HG02970 (cell line): ENCODE data around the gene PRICKLE2.
"Not testable (repeated sequence)": the region's sequence is repeated elsewhere in the genome, so short reads cannot be mapped to it uniquely, and the experiment has no call there.

ENCODE experiments used
- ATAC-seq: cut with Tn5 transposase; IDR thresholded peaks from one replicate; pipeline ENCODE4 v1.9.1; 2021; ENCODE audit warnings: mild to moderate bottlenecking, moderate library complexity, moderate number of reproducible peaks; ENCODE audit not compliant: unreplicated experiment, low FRiP score

PRICKLE2 gene

DNA sequence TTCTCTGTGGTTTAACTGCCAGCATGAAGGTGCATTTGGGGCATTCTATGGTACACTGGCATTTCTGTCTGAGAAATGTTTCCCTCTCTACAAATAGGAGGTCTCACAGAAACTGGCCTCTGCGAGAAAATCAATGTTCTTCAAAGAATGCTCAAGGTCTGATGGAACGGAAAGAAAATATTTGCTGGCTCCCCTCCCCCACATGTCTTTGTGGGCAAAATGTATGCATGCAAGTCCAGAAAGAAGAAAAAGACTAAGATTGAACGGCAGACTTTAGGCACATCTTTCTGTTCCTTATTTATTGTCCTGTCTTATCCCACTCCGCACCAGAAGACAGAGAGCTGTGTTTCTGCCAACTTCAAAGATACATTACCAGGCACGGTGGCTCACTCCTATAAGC is 118.1 kb downstream of the PRICKLE2 start:
- no peak for ATAC-seq

DNA sequence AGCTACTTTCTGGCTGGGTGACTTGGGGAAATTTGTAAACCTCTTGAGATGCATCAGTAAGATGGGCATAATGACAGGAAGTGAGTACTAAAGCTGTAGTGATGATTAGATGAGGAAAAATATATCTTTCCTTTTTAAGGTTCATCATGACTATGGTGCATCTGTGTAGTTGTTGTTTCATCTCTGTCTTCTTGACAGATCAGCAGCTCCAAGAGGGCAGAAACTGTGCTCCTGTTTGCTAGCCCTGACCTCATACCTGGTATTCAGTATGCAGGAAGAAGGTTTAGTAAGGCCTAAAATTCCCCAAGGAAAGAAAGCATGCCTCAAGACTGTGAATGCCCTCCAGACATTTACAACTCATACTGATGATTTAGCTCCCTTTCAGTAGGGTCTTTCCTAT is 119.5 kb downstream of the PRICKLE2 start:
- no peak for ATAC-seq

DNA sequence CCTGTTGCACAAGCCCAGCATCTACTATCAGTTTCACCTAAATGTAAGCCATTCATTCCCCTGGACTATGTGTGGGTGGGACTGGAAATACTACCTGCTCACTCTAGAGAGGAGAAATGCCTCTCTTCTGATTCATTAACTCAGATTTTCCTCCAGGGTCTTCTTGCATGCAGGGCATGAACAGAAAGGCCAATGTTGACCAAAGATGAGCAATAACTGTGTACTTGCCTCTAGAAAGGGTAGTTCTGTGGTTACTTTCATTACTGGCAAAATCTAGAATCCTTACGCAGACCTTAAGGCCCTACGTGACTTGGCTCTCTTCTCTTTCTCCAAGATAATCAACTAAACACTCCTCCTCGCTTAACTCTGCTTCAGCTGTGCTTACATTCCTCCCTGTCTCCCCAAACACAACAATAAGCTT is 120.6 kb downstream of the PRICKLE2 start:
- ATAC-seq = no peak

DNA sequence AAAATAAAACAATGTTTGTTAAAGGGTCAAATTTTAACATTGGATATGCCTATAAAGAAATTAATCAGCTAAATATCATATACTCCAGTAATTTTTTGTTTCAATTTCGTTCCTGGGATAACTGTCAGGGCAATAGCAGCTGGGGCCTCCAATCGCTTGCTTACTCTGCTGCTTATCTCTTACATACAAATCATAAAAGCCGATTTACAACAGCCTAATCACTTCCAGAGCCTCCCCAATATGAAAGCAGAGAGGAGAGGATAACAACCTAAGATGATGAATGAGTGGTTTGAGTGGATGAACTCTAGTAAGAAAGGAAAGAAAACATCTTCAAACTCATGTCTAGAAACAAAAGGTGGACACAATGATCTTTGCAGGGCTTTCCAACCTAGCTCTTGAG is 121.3 kb downstream of the PRICKLE2 start:
- no peak for ATAC-seq

DNA sequence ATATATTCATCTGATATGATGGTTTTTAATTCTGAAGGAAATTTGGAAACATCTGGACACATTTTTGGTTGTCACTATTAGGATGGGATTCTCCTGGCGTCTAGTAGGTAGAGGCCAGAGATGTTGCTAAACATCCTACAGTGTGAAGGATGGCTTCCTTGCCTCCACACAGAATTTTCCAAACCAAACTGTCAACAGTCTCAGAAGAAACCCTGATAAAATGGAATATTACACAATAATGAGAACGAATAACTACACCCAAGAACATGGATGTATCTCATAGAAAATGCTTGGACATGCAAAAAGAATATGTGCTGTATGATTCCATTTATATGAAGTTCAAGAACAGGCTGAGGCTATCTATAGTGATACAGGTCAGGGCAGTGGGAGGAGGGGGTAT is 122.1 kb downstream of the PRICKLE2 start:
- ATAC-seq = no peak

DNA sequence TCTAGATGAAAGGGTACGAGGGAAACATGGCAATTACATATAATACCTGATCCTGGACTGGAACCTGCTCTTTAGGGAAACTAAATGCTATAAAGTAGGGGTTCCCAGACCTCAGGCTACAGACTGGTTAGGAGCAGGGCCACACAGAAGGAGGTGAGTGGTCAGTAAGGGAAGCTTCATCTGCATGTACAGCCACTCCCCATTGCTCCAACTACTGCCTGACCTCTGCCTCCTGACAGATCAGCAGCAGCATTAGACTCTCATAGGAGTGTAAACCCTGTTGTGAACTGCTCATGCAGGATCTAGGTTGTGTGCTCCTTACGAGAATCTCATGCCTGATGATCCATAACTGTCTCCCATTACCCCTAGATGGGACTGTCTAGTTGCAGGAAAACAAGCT is 123.1 kb downstream of the PRICKLE2 start:
- no peak for ATAC-seq

DNA sequence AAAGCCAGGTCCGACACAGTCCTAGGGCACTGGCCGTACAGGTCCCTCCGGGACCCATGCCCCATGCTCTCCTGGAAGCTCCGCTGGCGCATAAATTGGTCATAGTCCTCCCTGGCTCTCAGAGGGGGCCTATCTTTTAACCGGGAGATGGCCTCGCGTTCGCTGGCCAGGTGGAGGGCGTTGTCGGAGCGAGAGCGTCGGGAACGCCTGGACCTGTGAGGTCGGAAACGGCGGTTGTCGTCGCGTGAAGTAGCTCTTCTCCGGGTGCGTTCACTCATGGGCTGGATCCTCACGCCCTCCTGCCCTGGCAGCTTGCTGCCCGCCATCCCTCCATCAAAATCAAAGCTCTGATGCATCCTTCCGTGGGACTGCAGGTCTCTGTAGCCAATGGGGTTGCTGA is 126.0 kb downstream of the PRICKLE2 start:
- ATAC-seq = no peak

DNA sequence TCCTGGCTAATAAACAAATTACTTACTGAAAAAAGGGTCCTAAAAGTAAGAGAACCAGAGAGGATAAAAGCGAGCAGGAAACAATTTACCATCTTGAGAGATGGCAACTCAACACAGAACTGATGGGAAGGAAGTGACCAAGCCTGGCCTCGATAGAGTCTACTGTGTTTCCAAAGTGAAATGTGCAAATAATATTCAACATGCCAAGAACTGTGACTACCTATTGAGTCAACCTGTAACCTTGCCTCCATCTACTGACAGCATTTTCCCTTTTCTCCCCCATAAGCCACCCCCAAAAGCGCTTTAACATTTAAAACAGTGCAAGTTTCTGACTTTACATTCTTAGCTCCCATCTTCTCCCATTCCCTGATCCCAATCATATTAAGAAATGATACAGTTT is 126.6 kb downstream of the PRICKLE2 start:
- ATAC-seq = no peak

DNA sequence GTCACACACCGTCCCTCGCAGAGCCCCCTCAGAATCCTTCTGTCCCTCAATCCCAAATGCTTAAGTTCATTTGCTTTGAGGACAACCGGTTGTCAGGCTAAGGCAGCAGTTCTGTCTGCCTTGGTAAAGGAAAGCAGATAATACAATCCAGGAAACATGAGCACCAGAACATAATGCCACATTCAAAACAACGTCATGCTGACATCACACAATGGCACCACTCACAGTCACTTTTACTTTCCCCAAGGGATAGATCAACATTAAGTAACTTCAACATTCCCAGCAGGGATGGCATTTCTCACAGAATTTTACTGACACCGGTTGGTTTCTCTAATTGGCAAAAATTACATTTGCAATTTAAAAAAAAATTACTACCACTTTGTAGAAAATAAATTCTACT is 127.3 kb downstream of the PRICKLE2 start:
- no peak for ATAC-seq

DNA sequence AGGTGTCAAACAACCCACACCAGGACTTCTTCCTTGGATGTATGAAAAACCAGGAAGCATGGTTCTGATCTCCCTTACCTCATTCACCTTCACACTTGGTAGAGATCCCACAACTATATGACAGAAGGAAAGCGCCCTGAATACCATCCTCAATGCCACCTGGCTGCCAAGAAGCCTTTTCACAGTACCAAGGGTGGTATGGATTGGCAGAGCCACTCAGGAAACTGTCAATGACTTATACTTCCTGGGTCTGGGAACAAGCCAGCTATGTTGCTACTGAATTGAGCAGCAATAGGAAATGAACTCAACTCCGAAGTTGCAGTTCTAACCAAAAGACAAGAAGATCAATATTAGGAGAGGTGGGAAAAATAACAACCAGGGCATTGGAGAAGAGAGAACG is 129.5 kb downstream of the PRICKLE2 start:
- no peak for ATAC-seq

DNA sequence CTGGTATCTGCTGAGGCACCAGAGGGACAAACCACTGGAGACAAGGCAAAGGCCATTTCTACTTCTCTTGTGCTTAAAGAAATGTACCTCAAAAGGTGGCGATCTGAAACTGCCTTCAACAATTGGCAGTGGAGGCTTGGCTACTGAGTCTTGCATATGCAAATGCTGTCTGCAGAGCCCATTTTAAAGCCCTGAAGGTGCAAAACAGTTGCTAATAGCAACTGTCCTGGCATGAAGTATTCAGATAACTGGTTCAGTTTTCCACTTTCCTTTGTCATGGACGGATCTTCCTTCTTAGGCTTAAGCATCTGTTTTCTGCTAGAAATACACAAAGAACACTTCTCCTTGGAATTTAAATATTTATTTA is 130.6 kb downstream of the PRICKLE2 start:
- ATAC-seq = no peak

DNA sequence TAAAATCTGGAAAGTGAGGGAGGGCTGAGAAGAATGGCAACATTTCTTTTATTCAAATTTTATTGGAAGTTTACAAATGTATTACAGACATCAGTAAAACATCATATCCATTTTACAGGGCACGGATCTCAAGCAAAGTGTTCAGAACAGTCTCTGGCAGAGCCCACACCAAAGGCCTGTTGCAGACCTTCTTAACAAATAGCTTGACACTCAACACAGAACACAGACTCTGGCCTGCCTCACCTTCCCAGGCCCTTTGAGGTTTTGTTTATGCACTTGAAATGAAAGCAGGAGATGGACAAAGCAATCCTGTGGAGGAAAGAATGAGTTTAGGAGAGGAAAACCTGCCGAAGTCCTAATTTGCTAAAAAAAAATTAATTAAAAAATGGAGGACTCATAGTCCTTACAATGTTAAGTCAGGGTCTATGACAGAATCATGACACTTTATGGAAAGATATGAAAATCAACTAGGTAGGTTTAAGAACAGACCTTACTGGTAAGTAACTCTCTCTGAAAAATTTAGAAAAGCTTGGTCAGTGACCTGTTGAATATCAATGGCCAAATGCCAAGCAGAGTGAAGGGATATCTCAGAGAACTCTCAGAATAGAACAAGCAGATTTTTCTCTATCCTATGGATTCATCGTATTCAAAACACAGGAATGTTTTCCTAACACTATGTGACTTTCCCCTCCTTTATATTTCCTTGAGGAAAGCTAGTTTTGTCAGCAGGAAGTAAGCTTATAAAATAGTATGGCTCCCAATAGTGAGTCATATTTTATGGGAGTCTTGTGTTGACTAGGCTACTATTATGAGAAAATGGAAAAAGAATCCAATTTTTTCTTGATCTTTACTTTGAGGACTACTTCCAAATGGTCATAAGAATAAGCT is 131.2 kb downstream of the PRICKLE2 start:
- no peak for ATAC-seq

DNA sequence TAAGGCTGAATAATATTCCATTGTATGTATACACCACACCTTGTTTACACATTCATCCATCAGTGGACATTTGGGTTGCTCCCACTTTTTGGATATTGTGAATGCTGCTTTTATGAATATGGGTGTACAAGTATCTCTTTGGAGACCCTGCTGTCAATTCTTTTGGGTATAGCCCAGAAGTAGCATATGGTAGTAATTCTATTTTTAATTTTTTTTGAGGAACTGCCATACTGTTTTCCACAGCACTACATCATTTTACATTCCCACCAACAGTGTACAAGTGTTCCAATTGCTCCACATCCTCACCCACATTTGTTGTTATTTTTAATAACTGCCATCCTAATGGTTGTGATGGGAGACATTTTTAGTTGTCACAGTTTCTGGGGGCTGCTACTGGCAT is 132.1 kb downstream of the PRICKLE2 start:
- ATAC-seq = no peak

DNA sequence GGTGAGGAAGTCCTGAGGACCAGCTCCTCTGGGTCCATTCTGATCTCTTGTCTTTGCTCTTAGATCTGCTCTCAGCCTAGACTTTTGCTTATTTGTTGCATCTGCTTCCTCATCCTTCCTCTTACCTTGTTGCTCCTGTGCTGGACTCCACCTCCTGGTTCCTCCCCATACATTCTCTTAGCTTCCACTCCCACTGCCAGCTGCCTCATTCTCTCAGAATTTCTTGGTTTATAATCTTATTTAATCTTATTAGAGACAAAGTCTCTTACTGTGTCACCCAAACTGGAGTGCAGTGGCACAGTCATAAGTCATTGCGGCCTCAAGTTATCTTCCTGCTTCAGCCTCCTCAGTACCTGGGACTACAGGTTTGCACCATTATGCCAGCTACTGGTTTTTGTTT is 133.8 kb downstream of the PRICKLE2 start:
- no peak for ATAC-seq

DNA sequence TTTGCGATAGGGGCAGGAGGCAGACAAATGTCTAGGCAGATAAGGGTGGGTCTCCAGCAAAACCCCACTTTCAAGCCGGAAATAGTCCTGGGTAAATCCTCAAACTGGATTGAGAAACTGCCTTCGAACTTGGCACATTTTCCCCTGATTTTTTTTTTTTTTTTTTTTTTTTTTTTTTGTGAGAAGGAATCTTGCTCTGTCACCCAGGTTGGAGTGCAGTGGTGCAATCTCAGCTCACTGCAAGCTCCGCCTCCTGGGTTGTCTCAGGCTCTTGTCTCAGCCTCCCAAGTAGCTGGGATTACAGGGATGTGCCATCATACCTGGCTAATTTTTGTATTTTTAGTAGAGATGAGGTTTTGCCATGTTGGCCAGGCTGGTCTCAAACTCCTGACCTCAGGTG is 135.9 kb downstream of the PRICKLE2 start:
- not testable (repeated sequence) for ATAC-seq

DNA sequence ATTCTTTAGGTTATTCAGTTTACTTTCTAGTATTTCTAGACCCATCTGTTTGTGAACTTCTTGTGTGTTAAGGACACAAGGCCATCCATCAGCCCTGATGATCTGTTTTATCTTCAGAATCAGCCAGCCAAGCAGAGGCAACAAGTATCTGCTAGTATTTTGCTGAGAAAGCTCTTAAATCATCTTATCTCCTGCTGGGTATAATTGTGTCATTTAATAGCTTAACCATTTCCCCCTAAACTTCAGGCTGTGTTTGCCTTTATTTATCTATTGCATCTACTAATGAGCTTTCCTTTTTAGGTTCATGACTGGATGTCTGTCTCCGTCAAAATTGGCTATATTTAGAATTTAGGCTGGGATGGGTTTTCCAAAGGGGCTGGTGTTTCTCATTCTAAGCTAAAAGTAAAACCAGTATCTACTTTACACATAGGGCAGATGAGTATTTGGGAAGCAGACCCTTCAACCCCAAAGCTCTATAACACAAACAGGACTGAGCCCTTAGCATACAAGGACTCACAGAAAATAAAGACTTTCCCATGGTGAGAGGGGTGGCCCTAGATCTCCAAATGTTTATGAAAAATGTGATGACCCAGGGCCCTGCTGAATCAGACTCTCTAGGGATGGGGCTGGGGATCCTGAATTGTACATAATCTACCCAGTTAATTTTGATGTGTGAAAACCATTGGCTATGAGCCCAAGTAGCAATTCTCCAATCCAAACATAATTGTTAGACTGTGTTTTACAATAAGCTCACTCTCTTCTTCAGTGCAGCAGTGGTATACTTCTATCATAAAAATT is 136.7 kb downstream of the PRICKLE2 start:
- ATAC-seq = no peak

DNA sequence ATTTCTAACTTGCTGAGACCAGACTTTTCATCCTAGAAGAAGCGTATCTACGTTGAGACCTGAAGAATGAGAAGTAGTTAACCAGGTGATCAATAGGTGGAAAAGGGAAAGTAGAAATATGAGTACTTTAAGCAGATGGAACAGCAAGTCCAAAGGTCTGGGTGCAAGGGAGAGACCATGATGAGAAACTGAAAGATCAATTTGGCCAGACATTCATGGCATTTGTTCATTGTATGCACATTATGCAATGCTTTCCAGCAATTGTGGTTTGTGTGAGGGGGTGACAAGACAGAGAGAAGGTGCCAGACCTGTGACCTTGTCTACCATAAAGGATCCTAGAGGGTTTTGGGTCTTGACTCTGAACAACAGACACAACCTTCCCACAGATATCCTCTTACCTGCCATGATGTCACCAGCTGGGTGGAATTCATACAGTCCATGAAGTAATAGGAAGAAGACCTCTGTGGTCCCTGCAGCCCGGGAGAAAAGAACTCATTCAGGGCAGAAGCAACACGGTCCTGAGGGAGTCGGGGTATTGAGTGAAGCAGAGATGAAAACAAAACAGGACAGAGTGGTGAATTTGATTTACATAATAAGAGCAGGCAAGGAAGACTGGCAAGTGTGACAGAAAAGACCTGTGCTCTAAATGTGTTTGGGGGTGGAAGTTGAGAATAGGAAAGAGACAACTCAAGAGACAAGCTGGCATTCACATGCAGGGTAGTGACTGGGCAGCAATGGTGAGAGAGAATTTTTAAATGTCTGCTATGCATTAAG is 138.6 kb downstream of the PRICKLE2 start:
- no peak for ATAC-seq

DNA sequence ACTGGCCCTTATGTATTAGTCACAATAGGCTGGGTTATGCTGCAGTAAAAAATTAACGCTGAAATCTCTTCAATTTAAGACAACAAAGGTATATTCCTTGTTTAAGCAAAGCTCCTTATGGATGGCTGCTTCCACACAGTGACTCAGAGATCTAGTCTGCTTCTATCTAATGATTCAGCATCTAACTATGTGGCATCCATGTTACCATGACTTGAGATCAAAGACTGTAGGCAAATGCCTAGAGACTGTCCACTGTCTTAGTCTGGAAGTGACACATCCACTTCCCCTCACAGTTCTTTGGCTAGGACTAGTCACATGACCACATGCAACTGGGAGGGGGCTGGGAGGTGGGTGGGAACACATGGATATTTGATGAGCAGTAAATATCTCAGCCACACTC is 140.6 kb downstream of the PRICKLE2 start:
- ATAC-seq = no peak

DNA sequence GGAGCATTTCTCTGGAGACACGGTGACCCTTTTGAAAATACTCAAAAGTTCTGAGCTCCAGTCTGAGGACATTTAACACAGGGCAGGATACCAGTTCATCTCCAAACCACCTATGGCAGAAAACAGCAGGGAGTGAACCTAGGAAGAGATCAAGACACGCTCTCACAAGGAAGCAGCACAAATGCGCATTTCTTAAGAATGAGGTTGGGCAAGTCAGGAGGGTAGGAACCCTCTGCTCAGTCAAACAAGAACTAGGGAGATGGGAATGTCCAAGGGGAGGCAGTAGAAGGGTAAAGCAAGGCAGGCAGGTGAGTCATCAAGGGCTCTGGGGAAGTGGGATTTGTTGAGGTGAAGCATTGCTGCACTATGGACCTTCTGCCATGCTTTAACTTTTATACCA is 141.7 kb downstream of the PRICKLE2 start:
- no peak for ATAC-seq

DNA sequence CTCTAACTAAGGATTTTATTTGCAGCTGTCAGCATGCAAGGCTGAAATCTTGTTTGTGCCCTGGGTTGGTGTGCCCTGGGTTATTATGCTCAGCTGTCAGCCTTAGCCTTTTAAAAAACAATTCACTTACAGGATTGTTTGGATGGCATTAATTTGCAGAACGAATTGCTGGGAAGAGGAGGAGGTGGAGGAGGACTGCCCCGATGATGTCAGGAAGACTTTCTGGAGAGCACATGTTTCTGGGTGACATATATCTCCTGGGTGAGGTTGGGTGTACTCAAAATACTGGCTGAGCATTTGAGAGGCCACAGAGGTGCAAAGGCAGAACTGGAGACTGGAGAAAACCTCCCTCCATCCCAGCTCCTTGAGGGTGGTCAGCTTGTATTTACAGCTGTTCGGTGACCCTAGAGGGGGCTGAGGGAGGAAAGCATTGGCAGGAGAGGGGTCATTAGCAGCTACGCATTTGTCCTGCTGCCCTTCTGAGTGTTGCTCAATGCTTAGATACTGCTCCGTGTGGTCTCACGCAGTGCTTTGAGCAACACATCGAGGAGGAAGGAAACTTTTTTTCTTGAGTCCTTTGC is 142.2 kb downstream of the PRICKLE2 start:
- no peak for ATAC-seq

DNA sequence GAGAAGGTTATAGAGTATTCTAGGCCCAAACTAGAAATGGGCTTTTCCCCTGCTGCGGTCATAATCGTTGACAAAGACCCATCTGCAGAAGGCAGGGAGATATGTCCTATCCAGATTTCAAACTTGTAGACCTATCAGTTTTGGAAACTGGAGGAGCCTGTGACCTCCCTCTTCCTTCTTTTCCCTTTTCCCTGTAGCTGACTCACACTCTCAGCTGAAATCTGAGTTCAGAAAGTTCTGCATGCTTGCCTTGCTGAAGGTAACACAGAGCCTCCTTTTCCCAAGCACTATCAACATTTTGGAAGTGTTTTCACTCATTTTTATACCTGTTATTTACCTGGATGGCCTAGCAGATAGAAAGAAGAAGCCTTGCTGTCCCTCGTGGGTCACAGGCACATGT is 142.9 kb downstream of the PRICKLE2 start:
- ATAC-seq = no peak
